ENCODE measurements around the gene GTPBP10. TPM values are rescaled to one million over a fixed set of nuclear protein-coding genes. Genes with fewer than 3 reads are reported as not detected.
"Not testable (repeated sequence)": the region's sequence is repeated elsewhere in the genome, so short reads cannot be mapped to it uniquely, and the experiment has no call there.

The GTPBP10 gene
- total RNA-seq, 4 donors from 2014 or later = 11.2 to 35.2 (median 19.0) TPM

- no peak for TF ChIP-seq POLR2A (IDR thresholded peaks at IDR 0.05)
- TF ChIP-seq, protein P1, sequence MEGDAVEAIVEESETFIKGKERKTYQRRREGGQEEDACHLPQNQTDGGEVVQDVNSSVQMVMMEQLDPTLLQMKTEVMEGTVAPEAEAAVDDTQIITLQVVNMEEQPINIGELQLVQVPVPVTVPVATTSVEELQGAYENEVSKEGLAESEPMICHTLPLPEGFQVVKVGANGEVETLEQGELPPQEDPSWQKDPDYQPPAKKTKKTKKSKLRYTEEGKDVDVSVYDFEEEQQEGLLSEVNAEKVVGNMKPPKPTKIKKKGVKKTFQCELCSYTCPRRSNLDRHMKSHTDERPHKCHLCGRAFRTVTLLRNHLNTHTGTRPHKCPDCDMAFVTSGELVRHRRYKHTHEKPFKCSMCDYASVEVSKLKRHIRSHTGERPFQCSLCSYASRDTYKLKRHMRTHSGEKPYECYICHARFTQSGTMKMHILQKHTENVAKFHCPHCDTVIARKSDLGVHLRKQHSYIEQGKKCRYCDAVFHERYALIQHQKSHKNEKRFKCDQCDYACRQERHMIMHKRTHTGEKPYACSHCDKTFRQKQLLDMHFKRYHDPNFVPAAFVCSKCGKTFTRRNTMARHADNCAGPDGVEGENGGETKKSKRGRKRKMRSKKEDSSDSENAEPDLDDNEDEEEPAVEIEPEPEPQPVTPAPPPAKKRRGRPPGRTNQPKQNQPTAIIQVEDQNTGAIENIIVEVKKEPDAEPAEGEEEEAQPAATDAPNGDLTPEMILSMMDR (IDR thresholded peaks at IDR 0.05) = no peak
- Histone ChIP-seq H3K36me3 (no peaks in the 10 kb centered on the region), H3K4me3 (peak overlapping the region; percentile 70 to 72), H3K4me1 (no peaks in the 10 kb centered on the region), H3K27ac (peak overlapping the region; percentile 85 to 88), H3K9me3 (no peaks in the 10 kb centered on the region), H3K27me3 (no peaks in the 10 kb centered on the region)
- no peak for DNase-seq
- intact Hi-C loops (cut with DNase I; ENCODE audit: low total_unique reads) = no loop called here
Measured at GRCh38 chr7:90345595-90346335, 751 bp upstream of the GTPBP10 start.

- Histone ChIP-seq H3K9me3 (no peaks in the 10 kb centered on the region), H3K27me3 (no peaks in the 10 kb centered on the region), H3K4me3 (no peak overlapping the region), H3K27ac (no peak overlapping the region), H3K36me3 (no peaks in the 10 kb centered on the region), H3K4me1 (no peaks in the 10 kb centered on the region)
- TF ChIP-seq, protein P1 (IDR thresholded peaks at IDR 0.05) = no peak
- TF ChIP-seq POLR2A (IDR thresholded peaks at IDR 0.05) = no peak
- intact Hi-C loops (cut with DNase I; ENCODE audit: low total_unique reads) = no loop called here
- DNase-seq = no peak
Measured at GRCh38 chr7:90347759-90348158, 1.2 kb downstream of the GTPBP10 start.

GRCh38 chr7:90349305-90349704, 2.8 kb downstream of the GTPBP10 start:
- Histone ChIP-seq H3K9me3 (no peaks in the 10 kb centered on the region), H3K36me3 (no peaks in the 10 kb centered on the region), H3K27me3 (no peaks in the 10 kb centered on the region), H3K4me1 (no peaks in the 10 kb centered on the region), H3K4me3 (no peak overlapping the region), H3K27ac (no peak overlapping the region)
- TF ChIP-seq POLR2A (IDR thresholded peaks at IDR 0.05) = no peak
- TF ChIP-seq, protein P1 (IDR thresholded peaks at IDR 0.05) = no peak
- intact Hi-C loops (cut with DNase I; ENCODE audit: low total_unique reads) = no loop called here
- DNase-seq = no peak

DNA sequence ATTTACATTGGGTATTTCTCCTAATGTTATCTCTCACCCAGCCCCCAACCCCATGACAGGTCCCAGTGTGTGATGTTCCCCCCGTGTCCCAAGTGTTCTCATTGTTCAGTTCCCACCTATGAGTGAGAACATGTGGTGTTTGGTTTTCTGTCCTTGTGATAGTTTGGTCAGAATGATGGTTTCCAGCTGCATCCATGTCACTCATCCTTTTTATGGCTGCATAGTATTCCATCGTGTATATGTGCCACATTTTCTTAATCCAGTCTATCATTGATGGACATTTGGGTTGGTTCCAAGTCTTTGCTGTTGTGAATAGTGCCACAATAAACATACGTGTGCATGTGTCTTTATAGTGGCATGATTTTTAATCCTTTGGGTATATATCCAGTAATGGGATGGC, 3.5 kb downstream of the GTPBP10 start:
- DNase-seq; H3K36me3 ChIP-seq; H3K4me1 ChIP-seq; H3K9me3 ChIP-seq; H3K4me3 ChIP-seq; H3K27me3 ChIP-seq; intact Hi-C loops (cut with DNase I; ENCODE audit: low total_unique reads); H3K27ac ChIP-seq: not testable (repeated sequence)

GRCh38 chr7:90351987-90352386, 5.5 kb downstream of the GTPBP10 start:
- no peaks in the 10 kb centered on the region for H3K27me3 ChIP-seq
- intact Hi-C loops (cut with DNase I; ENCODE audit: low total_unique reads) = no loop called here
- no peak overlapping the region for H3K27ac ChIP-seq
- no peaks in the 10 kb centered on the region for H3K4me1 ChIP-seq
- no peak overlapping the region for H3K4me3 ChIP-seq
- H3K36me3 ChIP-seq = no peaks in the 10 kb centered on the region
- TF ChIP-seq POLR2A (IDR thresholded peaks at IDR 0.05) = no peak
- TF ChIP-seq, protein P1 (IDR thresholded peaks at IDR 0.05) = no peak
- no peak for DNase-seq
- no peaks in the 10 kb centered on the region for H3K9me3 ChIP-seq

Data from uterus (tissue), 4 donors.